NCI-H1694 (cell line): ENCODE results near the gene DAPP1.
"Not testable (repeated sequence)": the region's sequence is repeated elsewhere in the genome, so short reads cannot be mapped to it uniquely, and the experiment has no call there.

Experiments used
- DNase-seq: peaks from one replicate; lab custom pipeline; 2025; lab: John Stamatoyannopoulos, UW

DAPP1 gene

GRCh38 chr4:99816545-99817308 is at the start of gene DAPP1:
Gene DAPP1, plus strand, starts transcription at chr4:99816827. Its CDS starts 87 bp downstream, at chr4:99816914.
- no peak for DNase-seq

- DNase-seq, result not testable (repeated sequence)
Measured at GRCh38 chr4:99770842-99771241, 45.8 kb upstream of the DAPP1 start.

DNA sequence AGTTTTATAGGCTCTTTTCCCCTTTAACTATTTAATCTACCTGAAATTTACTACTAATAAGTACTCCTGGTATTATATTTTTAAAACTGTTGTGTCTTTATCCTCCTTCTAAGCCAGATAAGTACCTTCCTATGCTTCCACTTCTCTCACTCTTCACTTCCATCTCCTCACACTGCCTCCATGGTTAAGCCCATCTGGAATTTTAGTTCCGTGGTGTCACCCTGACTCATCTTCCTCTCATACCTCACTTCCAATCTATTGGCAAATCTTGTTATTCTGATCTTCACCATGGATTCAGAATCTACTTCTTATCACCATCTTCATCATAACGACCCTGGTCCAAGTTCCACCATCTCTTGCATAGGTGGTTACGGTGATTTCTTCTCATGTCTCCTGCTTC is 32.7 kb upstream of the DAPP1 start:
- DNase-seq, result no peak

- no peak for DNase-seq
Measured at GRCh38 chr4:99784842-99785241, 31.8 kb upstream of the DAPP1 start.

- no peak for DNase-seq
Measured at GRCh38 chr4:99790796-99791617, 25.6 kb upstream of the DAPP1 start.

DNA sequence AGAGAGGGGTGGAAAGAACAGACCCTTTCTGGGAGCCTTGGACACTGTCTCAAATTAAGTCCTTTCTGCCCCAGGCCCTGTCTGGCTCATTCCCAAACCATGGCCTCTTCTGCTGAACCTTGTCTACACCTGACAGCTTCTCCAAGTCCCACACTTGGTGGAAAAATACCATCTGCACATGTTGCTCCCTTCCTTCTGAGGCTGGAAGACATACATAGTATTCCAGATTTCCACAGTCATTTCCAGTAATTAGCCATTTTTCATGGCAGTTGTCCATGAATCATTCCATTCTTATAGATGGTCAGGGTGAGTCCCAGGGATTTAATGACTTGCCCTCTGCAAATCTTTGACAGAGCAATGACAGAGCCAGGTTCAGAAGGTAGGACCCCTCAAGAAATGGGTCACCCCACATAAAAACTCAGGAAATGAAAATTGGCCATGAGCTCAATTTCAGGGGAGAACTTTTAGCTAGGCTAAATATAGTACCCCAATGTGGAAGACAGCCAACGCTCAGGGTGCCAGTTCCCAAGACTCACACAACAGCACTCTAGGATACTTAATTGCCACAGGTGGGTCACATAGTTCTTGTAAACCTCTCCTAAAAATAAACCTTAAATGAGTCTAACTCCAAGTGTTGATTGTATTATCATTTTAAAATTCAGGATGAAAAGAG is 16.2 kb upstream of the DAPP1 start:
- DNase-seq, result no peak

DNA sequence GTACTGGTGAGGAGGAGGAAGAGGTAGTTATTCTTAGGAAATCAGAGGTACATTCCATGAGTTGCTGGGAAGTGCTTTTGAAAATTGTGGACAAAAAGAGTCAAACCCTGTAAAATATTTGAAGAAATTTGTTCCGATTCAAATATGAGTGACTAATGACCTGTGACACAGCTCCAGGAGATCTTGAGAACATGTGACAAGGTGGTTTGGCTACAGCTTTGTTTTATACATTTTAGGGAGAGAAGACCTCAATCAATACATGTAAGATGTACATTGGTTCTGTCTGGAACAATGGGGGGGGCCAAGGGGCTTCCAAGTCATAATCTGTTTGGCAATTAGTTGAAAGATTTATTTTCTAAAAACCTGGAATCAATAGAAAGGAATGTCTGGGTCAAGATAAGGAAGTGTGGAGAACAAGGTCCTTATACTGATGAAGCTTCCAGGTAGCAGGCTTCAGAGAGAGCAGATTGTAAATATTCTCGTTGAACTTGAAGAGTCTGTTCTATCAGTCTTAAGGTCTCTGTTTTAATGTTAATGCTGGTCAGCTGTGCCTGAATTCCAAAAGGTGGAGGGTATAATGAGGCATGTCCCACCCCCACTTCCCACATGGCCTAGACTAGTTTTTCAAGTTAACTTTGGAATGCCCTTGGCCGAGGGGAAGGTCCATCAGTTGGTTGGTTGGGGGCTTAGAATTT is 15.5 kb upstream of the DAPP1 start:
- no peak for DNase-seq

GRCh38 chr4:99803566-99804101 is 13.0 kb upstream of the DAPP1 start:
- DNase-seq, result no peak

GRCh38 chr4:99806545-99806944 is 10.1 kb upstream of the DAPP1 start:
- no peak for DNase-seq

DNA sequence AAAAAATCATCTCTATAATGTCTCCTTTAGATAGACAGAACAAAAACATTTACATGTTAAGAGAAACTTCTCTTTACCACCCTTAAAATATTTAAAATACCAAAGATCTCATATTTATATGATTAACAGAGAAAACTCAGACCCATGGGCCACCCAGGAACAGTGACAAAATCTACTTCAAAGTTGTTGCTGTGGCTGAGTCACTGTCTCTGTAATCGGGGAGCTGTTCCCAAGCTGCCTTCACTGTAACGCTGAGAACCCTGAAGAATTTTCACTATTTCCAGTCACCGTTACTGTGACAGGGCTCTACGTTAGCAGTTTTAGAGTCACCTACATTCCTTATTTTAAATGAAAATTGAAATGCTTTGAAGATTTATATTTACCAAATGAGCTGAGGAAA is 9.0 kb upstream of the DAPP1 start:
- no peak for DNase-seq

- peak; percentile 19 for DNase-seq
Measured at GRCh38 chr4:99808260-99808857, 8.3 kb upstream of the DAPP1 start.

DNA sequence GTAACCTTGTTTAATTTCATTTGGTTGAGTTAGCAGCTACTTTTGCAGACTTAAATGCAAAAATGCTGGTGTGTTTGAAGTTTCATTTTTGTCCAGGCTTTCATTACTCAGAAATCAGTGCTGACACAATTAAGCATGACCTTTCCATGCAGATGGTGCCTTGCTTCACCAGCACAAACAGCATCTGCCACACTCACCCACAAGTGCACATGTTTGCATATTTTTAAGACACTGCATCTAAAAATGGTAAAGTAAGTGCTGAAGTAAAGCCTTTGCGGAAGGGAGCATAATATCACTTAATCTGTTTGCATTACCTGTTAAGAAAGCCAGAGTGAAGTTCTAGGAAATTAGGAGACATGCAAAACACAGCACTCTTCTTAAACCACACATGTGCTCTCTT is 7.3 kb upstream of the DAPP1 start:
- no peak for DNase-seq

DNA sequence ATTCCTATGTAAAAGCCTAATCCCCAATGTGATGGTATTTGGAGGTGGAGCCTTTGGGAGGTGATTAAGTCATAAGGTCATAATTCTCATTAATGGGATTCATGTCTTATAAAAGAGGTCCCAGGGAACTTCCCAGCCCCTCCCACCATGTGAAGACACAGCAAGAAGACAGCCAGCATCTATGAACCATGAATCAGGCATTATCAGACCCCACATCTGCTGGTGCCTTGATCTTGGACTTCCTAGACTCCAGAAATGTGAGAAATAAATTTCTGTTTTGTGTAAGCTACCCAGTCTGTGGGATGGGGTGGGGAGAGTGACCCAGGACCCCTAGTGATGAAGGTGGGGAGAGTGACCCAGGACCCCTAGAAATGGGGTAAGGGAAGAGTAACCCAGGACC is 6.1 kb upstream of the DAPP1 start:
- no peak for DNase-seq

DNA sequence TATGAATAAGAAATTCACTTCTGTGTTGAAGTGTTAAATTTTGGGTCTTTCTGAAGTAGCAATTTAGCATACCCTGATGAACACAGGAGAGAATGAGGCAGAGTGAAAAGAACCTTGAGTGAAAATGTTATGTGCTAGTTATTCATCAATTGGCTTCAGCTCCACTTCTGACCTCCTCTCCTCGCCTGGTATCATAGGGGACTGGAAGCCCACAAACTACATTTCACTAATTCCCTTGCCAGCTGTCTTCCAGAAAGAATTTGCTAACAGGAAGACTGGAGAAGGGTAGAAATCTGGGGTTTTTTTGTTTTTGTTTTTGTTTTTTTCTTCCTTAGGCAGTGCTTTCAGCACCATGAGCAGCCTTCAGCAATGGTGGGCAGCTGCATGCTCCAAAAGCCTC is 5.5 kb upstream of the DAPP1 start:
- DNase-seq, result no peak

GRCh38 chr4:99811850-99812249 is 4.8 kb upstream of the DAPP1 start:
- DNase-seq, result peak; percentile 26

GRCh38 chr4:99815597-99816011 is 1.0 kb upstream of the DAPP1 start:
- no peak for DNase-seq

DNA sequence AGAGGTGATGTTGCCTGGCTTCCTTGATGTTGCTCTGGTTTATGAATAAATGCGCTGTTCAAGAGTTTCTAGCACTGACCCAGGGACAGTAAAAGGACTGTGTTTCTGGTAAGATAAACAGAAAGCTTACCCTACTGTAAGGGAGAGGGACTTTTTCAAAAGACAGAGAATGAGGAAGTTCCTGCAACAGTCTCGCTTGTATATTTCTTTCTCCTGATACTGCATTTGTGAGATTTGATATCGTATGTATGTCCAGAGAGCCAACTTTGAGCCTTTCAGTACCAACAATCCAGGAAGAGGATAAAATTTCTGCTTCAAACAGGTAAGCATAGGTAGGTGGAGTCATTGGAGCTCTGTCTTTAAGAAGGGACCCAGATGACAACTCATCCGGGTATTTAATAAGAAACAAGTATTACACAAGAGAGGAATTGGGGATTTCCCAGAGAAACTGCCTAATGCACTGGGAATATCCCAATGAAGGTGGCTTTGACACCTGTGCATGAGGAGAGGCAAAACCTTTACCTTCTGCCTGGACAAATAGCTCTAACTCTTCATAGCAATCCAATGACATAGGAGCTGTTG is 773 bp downstream of the DAPP1 start:
- DNase-seq, result no peak

DNA sequence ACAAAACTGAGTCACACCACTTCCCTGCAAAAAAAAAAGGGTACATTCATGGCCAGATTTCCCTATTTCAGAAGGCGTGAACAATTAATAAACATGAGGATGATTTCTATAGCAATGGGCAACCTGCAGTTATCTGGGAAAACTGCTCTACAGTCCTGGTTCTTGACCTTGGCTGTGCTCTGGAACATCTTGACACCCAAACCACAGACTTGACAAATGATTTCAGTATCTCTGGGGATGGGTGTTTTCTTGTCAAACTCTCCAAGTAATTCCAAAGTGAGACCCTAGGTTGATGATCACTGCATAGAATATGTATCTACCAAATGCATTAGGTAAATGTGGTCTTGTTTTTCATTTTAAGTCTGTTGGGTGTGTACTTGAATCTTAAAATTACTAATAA is 2.0 kb downstream of the DAPP1 start:
- DNase-seq, result no peak

GRCh38 chr4:99821918-99822503 is 5.4 kb downstream of the DAPP1 start:
- no peak for DNase-seq

DNA sequence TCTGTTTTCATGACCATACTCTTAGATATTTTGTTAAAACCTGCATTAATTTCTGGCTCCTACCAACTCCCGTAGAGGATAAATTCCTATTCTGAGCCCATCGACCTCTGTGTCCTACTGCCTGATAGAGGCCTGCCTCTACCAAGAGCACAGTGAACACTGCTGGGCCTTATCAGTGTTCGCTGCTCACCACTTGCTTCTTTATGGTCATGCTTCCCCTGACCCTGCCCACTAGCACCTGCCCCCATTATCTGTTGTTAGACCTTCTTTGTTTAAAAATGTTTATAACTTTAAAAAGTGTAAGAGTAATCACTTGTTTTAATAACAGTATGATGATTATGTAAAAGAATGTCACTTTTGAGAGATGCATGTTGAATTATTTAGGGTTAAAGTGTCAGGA is 6.1 kb downstream of the DAPP1 start:
- no peak for DNase-seq
